Stomach smooth muscle (tissue), 2 donors: ENCODE data around the gene NR3C2.

ENCODE experiments used
- H3K27ac ChIP-seq: one replicate; pipeline ENCODE4 v1.7.0; 2013; ENCODE audit warnings: mild to moderate bottlenecking, low read length, inconsistent platforms
- H3K27me3 ChIP-seq, 2 donors: one replicate each; pipeline ENCODE4 v1.7.0; 2013; ENCODE audit warnings: low read length in 2 of 2; ENCODE audit not compliant: insufficient read depth in 2 of 2, control insufficient read depth in 1 of 2
- H3K36me3 ChIP-seq, 2 donors: one replicate each; pipeline ENCODE4 v1.7.0; 2013; ENCODE audit warnings: low read length in 2 of 2; ENCODE audit not compliant: control insufficient read depth in 2 of 2, insufficient read depth in 2 of 2
- H3K4me1 ChIP-seq: one replicate; pipeline ENCODE4 v1.7.0; 2013; ENCODE audit warnings: low read length; ENCODE audit not compliant: control insufficient read depth, insufficient read depth
- H3K4me3 ChIP-seq, 2 donors: one replicate each; pipeline ENCODE4 v1.7.0; 2013; ENCODE audit warnings: low read length in 2 of 2
- H3K9ac ChIP-seq, 2 donors: one replicate each; pipeline ENCODE4 v1.7.0; 2013; ENCODE audit warnings: low read length in 2 of 2, mild to moderate bottlenecking in 1 of 2
- H3K9me3 ChIP-seq, 2 donors: one replicate each; pipeline ENCODE4 v1.7.0; 2013; ENCODE audit warnings: low read length in 2 of 2; ENCODE audit not compliant: control insufficient read depth in 2 of 2
- donor health status: healthy.
- donor health status: Pancreatic carcinoma.

Gene NR3C2

DNA sequence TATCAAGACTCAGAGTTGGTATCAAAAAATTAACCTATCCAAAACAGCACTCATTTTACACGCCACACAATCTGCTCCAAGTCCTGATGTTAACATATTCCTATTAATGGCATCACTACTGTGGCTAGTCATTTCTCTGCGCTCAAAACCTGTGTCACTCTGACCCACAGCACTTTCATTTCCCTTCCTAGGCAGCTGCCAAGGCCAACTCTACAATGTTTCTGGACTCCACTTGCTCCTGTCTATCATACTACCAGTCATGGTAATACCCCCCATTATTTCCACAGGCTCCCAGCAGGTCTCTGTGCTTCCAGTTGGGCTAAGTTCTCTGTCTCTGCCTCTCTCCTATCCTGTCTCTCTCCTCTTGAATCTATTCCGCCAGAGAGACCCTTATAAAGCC, 323.6 kb downstream of the NR3C2 start:
- no peaks in the 10 kb centered on the region for H3K4me1 ChIP-seq
- H3K27me3 ChIP-seq, result no peaks in the 10 kb centered on the region
- H3K36me3 ChIP-seq, result peaks cover 7 to 22% of the 10 kb centered on the region in 2 donors
- H3K27ac ChIP-seq, result no peak overlapping the region
- peaks cover 0 to 2% of the 10 kb centered on the region in 2 donors for H3K9me3 ChIP-seq
- H3K9ac ChIP-seq, result no peak overlapping the region
- H3K4me3 ChIP-seq, result no peak overlapping the region

GRCh38 chr4:148118179-148118578, 324.0 kb downstream of the NR3C2 start:
- no peak overlapping the region for H3K4me3 ChIP-seq
- peaks cover 12 to 26% of the 10 kb centered on the region in 2 donors for H3K36me3 ChIP-seq
- no peak overlapping the region for H3K9ac ChIP-seq
- H3K4me1 ChIP-seq, result no peaks in the 10 kb centered on the region
- no peaks in the 10 kb centered on the region for H3K27me3 ChIP-seq
- peaks cover 0 to 1% of the 10 kb centered on the region in 2 donors for H3K9me3 ChIP-seq
- H3K27ac ChIP-seq, result no peak overlapping the region

- Histone ChIP-seq H3K36me3 (peaks cover 19 to 26% of the 10 kb centered on the region in 2 donors), H3K27me3 (no peaks in the 10 kb centered on the region), H3K27ac (no peak overlapping the region), H3K4me3 (no peak overlapping the region), H3K9ac (no peak overlapping the region), H3K9me3 (no peaks in the 10 kb centered on the region), H3K4me1 (no peaks in the 10 kb centered on the region)
Observed at GRCh38 chr4:148116969-148117368, 325.2 kb downstream of the NR3C2 start.

DNA sequence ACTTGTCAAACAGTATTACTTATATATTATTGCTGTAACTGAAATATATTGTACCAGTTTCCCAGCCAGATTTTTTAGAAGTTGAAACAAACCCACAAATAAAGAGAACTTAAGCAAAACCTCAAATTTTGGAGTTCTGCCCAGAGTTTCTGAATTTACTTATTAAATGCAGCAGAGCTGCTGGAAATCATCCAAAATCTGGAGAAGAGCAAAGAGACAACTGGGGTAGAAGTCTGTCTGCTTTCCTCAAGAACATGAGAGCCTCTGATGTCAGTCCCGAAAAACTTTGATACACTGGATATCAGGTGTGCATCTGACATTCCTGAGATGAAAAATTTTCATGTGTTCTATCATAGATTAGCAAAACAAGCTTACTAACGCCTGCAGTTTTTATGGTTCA, 325.9 kb downstream of the NR3C2 start:
- Histone ChIP-seq H3K36me3 (peaks cover 26% of the 10 kb centered on the region in 2 donors), H3K27me3 (no peaks in the 10 kb centered on the region), H3K27ac (no peak overlapping the region), H3K9me3 (no peaks in the 10 kb centered on the region), H3K4me3 (no peak overlapping the region), H3K9ac (no peak overlapping the region), H3K4me1 (no peaks in the 10 kb centered on the region)

DNA sequence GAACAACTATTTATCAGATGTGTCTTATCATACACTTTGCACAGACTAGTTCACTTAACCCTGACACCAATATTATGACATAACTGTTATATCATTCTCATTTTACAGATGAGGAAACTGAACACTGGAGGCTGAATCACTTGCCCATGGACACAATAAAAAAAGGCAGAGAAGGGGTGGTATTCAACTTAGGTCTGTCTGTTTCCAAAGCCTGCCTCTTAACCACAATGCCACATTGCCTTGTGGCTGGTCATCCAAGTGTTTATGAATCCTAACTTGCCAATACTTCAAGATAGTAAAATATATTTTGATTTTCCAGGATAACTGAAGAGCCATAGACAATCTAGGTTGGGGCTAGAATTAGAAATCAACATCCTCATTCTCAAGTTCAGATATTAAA, 327.8 kb downstream of the NR3C2 start:
- Histone ChIP-seq H3K27ac (no peak overlapping the region), H3K36me3 (peaks cover 20 to 24% of the 10 kb centered on the region in 2 donors), H3K27me3 (no peaks in the 10 kb centered on the region), H3K9me3 (no peaks in the 10 kb centered on the region), H3K4me1 (no peaks in the 10 kb centered on the region), H3K9ac (no peak overlapping the region), H3K4me3 (no peak overlapping the region)

GRCh38 chr4:148112231-148112982, 329.8 kb downstream of the NR3C2 start:
- Histone ChIP-seq H3K4me3 (no peak overlapping the region), H3K4me1 (no peaks in the 10 kb centered on the region), H3K27ac (no peak overlapping the region), H3K27me3 (no peaks in the 10 kb centered on the region), H3K9me3 (no peaks in the 10 kb centered on the region), H3K9ac (no peak overlapping the region), H3K36me3 (peaks cover 18 to 34% of the 10 kb centered on the region in 2 donors)

GRCh38 chr4:148110169-148110568, 332.0 kb downstream of the NR3C2 start:
- H3K4me1 ChIP-seq, result no peaks in the 10 kb centered on the region
- H3K27ac ChIP-seq, result no peak overlapping the region
- no peaks in the 10 kb centered on the region for H3K9me3 ChIP-seq
- no peaks in the 10 kb centered on the region for H3K27me3 ChIP-seq
- H3K9ac ChIP-seq, result no peak overlapping the region
- H3K4me3 ChIP-seq, result no peak overlapping the region
- H3K36me3 ChIP-seq, result peaks cover 18 to 34% of the 10 kb centered on the region in 2 donors

- peaks cover 22 to 34% of the 10 kb centered on the region in 2 donors for H3K36me3 ChIP-seq
- no peak overlapping the region for H3K27ac ChIP-seq
- H3K9ac ChIP-seq, result no peak overlapping the region
- no peak overlapping the region for H3K4me3 ChIP-seq
- no peaks in the 10 kb centered on the region for H3K27me3 ChIP-seq
- no peaks in the 10 kb centered on the region for H3K4me1 ChIP-seq
- H3K9me3 ChIP-seq, result no peaks in the 10 kb centered on the region
Observed at GRCh38 chr4:148109216-148109615, 333.0 kb downstream of the NR3C2 start.

- no peak overlapping the region for H3K27ac ChIP-seq
- H3K27me3 ChIP-seq, result no peaks in the 10 kb centered on the region
- H3K4me1 ChIP-seq, result no peaks in the 10 kb centered on the region
- no peak overlapping the region for H3K9ac ChIP-seq
- H3K4me3 ChIP-seq, result no peak overlapping the region
- no peaks in the 10 kb centered on the region for H3K9me3 ChIP-seq
- H3K36me3 ChIP-seq, result peaks cover 17 to 31% of the 10 kb centered on the region in 2 donors
Observed at GRCh38 chr4:148108766-148109165, 333.4 kb downstream of the NR3C2 start.

GRCh38 chr4:148103597-148104355, 338.4 kb downstream of the NR3C2 start:
- no peaks in the 10 kb centered on the region for H3K9me3 ChIP-seq
- H3K4me3 ChIP-seq, result no peak overlapping the region
- H3K27me3 ChIP-seq, result no peaks in the 10 kb centered on the region
- peaks cover 3 to 11% of the 10 kb centered on the region in 2 donors for H3K36me3 ChIP-seq
- H3K9ac ChIP-seq, result no peak overlapping the region
- H3K4me1 ChIP-seq, result no peaks in the 10 kb centered on the region
- no peak overlapping the region for H3K27ac ChIP-seq

DNA sequence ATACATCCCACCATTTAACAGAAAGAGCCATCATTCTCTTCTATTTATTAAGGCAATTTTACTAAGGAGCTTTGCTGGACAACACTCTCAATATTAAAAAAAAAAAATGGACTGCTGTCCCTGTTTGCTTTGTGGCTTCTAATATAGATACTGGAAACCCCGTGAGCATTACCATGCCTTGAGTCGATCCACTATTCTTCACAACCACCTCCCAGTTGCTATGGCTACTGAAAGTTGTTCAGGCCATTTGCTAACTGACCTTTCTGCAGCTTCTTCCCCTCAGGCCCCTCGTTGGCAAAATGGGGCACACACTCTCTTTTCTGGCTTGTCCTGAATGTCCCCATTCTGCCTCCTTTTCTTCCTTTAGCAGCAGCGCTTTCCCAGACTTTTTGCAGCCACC, 340.4 kb downstream of the NR3C2 start:
- H3K36me3 ChIP-seq, result peaks cover 0 to 9% of the 10 kb centered on the region in 2 donors
- no peaks in the 10 kb centered on the region for H3K4me1 ChIP-seq
- no peak overlapping the region for H3K4me3 ChIP-seq
- no peak overlapping the region for H3K9ac ChIP-seq
- no peaks in the 10 kb centered on the region for H3K27me3 ChIP-seq
- no peak overlapping the region for H3K27ac ChIP-seq
- no peaks in the 10 kb centered on the region for H3K9me3 ChIP-seq
